ENCODE results near the gene RUNX1. TPM values are rescaled to one million over a fixed set of nuclear protein-coding genes. Genes with fewer than 3 reads are reported as not detected.

RUNX1 gene
- total RNA-seq, 1 donor: 40.9 TPM

DNA sequence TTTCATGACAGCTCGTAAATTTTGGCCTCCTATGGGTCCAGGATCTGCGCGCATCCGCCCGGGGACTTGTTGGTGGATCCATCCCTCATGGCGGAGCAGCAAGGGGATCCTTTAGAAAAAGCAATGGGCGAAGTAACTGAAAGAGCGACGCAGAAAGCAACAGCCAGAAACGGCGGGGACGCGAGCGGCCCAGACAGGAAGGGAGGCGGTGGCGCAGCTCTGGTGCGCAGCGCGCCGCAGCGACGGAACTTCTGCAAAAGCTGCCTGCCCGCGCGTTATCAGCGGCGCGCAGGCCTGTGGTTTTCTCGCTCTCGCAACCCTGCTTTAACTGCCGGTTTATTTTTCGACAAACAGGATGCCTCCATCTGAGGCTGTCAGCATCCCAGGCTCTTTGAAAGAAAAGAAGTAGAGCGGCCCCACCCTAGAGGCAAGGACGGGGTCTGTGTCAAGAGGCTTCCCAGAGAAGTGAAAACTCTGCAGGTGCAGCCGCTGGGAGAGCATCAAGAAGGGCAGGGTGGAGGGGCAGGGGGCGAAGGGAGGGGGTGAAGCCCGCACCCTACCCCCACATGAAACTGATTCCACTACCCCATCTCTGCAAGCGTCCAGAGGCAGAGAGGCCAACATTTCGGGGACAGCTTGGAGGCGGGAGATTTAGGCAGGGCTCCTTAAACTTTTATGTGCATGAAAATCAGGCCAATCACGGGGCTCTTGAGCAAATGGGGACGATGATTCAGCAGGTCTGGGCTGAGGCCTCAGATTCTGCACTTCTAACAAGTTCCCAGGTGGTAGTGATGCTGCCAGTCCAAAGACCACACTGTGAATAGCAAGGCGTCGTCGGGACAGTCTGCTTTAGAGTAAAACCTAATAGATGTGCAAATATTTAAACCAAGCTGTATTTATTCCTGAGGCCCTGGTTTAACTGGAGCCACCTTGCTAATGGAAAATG is 22.2 kb downstream of the RUNX1 start:
- Histone ChIP-seq H3K36me3 (ENCODE audit: insufficient read depth, low read length) (peaks cover 4% of the 10 kb centered on the region), H4K20me1 (ENCODE audit: insufficient read depth, low read length) (no peaks in the 10 kb centered on the region), H3K4me2 (ENCODE audit: insufficient read depth, low read length) (peak overlapping the region; percentile 75), H3K4me3 (ENCODE audit: insufficient read depth, low read length) (peak overlapping the region; percentile 62), H3K27ac (ENCODE audit: low read depth, low read length) (no peak overlapping the region), H3K9me3 (ENCODE audit: low read depth, low read length) (no peaks in the 10 kb centered on the region), H2AFZ (ENCODE audit: low read length) (peak overlapping the region; percentile 64), H3K4me1 (ENCODE audit: insufficient read depth, low read length) (peaks cover 8% of the 10 kb centered on the region), H3K79me2 (ENCODE audit: insufficient read depth, low read length) (peaks cover 12% of the 10 kb centered on the region), H3K27me3 (ENCODE audit: insufficient read depth, low read length) (no peaks in the 10 kb centered on the region)
- DNase-seq (ENCODE audit: insufficient read length, low spot score, missing footprints): peak; percentile 69
- TF ChIP-seq, protein P1, sequence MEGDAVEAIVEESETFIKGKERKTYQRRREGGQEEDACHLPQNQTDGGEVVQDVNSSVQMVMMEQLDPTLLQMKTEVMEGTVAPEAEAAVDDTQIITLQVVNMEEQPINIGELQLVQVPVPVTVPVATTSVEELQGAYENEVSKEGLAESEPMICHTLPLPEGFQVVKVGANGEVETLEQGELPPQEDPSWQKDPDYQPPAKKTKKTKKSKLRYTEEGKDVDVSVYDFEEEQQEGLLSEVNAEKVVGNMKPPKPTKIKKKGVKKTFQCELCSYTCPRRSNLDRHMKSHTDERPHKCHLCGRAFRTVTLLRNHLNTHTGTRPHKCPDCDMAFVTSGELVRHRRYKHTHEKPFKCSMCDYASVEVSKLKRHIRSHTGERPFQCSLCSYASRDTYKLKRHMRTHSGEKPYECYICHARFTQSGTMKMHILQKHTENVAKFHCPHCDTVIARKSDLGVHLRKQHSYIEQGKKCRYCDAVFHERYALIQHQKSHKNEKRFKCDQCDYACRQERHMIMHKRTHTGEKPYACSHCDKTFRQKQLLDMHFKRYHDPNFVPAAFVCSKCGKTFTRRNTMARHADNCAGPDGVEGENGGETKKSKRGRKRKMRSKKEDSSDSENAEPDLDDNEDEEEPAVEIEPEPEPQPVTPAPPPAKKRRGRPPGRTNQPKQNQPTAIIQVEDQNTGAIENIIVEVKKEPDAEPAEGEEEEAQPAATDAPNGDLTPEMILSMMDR (IDR thresholded peaks at IDR 0.05; ENCODE audit: extremely low read depth, low read depth, low read length): no peak

- Histone ChIP-seq H3K4me3 (ENCODE audit: insufficient read depth, low read length) (no peak overlapping the region), H3K4me2 (ENCODE audit: insufficient read depth, low read length) (peak overlapping the region; percentile 75), H3K27me3 (ENCODE audit: insufficient read depth, low read length) (no peaks in the 10 kb centered on the region), H3K79me2 (ENCODE audit: insufficient read depth, low read length) (peaks cover 8% of the 10 kb centered on the region), H3K4me1 (ENCODE audit: insufficient read depth, low read length) (peaks cover 8% of the 10 kb centered on the region), H4K20me1 (ENCODE audit: insufficient read depth, low read length) (no peaks in the 10 kb centered on the region), H3K36me3 (ENCODE audit: insufficient read depth, low read length) (peaks cover 4% of the 10 kb centered on the region), H3K27ac (ENCODE audit: low read depth, low read length) (no peak overlapping the region), H2AFZ (ENCODE audit: low read length) (no peak overlapping the region), H3K9me3 (ENCODE audit: low read depth, low read length) (no peaks in the 10 kb centered on the region)
- TF ChIP-seq, protein P1 (IDR thresholded peaks at IDR 0.05; ENCODE audit: extremely low read depth, low read depth, low read length): no peak
- no peak for DNase-seq (ENCODE audit: insufficient read length, low spot score, missing footprints)
Observed at GRCh38 chr21:35026153-35026500, 23.0 kb downstream of the RUNX1 start.

DNA sequence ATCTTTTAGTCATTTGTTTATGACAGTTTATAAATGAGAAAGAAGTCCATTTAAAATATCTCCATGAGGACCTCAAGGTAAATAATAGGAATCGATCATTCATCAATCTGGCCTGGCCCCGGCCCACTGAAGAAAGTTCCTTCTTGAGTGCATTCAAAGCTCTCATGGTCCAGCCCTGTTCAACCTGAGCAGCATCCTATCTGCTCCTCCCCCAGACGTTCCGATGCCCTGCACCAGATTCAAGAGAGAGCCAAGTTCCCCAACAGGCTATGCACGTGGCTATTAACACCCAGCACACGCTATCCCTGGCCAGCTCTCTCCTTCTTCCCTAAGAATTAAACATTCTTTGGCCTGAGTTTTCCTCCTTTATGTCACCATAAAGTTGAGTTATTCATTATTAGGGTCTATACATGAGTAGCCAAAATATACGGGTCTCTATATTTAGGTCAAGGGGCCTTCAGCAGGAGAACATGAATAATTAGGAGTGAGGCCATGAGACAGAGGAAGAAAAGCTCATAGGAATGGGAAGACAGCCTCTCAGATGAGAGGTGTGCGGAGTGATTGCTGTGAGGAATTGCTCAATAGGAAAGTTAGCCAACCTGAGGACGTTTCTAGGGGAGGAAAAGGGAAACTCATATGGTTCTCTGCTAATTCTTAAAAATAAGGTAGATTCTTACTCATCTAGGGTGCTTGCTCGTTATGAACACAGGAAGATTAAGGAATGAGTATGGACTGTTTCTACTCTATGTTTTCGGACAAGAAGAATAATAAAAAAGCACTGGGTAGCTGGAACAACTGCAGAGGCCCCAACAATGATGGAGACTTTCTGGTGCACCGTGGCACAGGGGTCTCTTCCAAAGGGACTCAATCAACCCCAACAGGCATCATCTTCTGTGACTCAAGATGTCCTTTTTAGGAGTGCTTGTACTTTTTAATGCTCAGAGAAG is 23.6 kb downstream of the RUNX1 start:
- Histone ChIP-seq H3K79me2 (ENCODE audit: insufficient read depth, low read length) (peaks cover 8% of the 10 kb centered on the region), H2AFZ (ENCODE audit: low read length) (no peak overlapping the region)
- TF ChIP-seq, protein P1 (IDR thresholded peaks at IDR 0.05; ENCODE audit: extremely low read depth, low read depth, low read length): no peak

More for the DNA sequence above, 23.6 kb downstream of the RUNX1 start:
- Histone ChIP-seq H4K20me1 (ENCODE audit: insufficient read depth, low read length) (no peaks in the 10 kb centered on the region), H3K27ac (ENCODE audit: low read depth, low read length) (no peak overlapping the region), H3K4me2 (ENCODE audit: insufficient read depth, low read length) (no peak overlapping the region), H3K27me3 (ENCODE audit: insufficient read depth, low read length) (no peaks in the 10 kb centered on the region), H3K9me3 (ENCODE audit: low read depth, low read length) (no peaks in the 10 kb centered on the region), H3K4me1 (ENCODE audit: insufficient read depth, low read length) (peaks cover 8% of the 10 kb centered on the region), H3K36me3 (ENCODE audit: insufficient read depth, low read length) (peaks cover 4% of the 10 kb centered on the region), H3K4me3 (ENCODE audit: insufficient read depth, low read length) (no peak overlapping the region)
- DNase-seq (ENCODE audit: insufficient read length, low spot score, missing footprints): no peak

Data from osteoblast (primary cell).